Caco-2 (cell line): ENCODE measurements around the gene RASSF8. TPM values are rescaled to one million over a fixed set of nuclear protein-coding genes. Genes with fewer than 3 reads are reported as not detected.
"Not testable (repeated sequence)": the region's sequence is repeated elsewhere in the genome, so short reads cannot be mapped to it uniquely, and the experiment has no call there.

Experiments used
- BruUV-seq: library from RNA; stranded (reverse); fragments of 400-500 nt; replicated peaks from 2 replicates; lab custom pipeline; 2021; lab: Mats Ljungman, UMichigan
- CTCF ChIA-PET: fragments of 300-600 bp; sonication (Branson Sonifier 250); formaldehyde crosslinking; loops from one replicate; lab custom pipeline; 2022; ENCODE audit warnings: antibody characterized with exemption; lab: Charles Lee
- POLR2A ChIA-PET: fragments of 300-600 bp; sonication (Branson Sonifier 250); formaldehyde crosslinking; loops from one replicate; lab custom pipeline; 2022; ENCODE audit warnings: antibody characterized with exemption; lab: Charles Lee
- DNase-seq, 2 experiments: peaks; one replicate each; pipeline versions ENCODE4 v3.0.0 to v3.0.0-alpha.2; 2020 to 2022
- H3K27me3 ChIP-seq: replicated peaks from 2 replicates; pipeline ENCODE4 v1.6.0; 2011; ENCODE audit warnings: low read length; ENCODE audit not compliant: control insufficient read depth, insufficient read depth
- H3K36me3 ChIP-seq: 2 replicates; pipeline ENCODE4 v1.5.1; 2011; ENCODE audit warnings: low read length; ENCODE audit not compliant: control insufficient read depth, insufficient read depth
- H3K4me1 ChIP-seq: fragments of 250-450 bp; sonication (Bioruptor Pico); 2 replicates; pipeline ENCODE4 v1.5.1; 2020; ENCODE audit warnings: mild to moderate bottlenecking
- H3K4me3 ChIP-seq: 2 replicates; pipeline ENCODE4 v1.5.1; 2011; ENCODE audit warnings: low read depth, mild to moderate bottlenecking, control low read depth, low read length
- H3K9me3 ChIP-seq: fragments of 250-450 bp; sonication (Bioruptor Pico); 2 replicates; pipeline ENCODE4 v1.5.1; 2020; ENCODE audit warnings: mild to moderate bottlenecking, moderate library complexity
- H3K27ac Mint-ChIP-seq: one replicate; pipeline ENCODE4 v1.8.0; 2022; ENCODE audit warnings: mixed read lengths; ENCODE audit not compliant: unreplicated experiment
- H3K27me3 Mint-ChIP-seq: one replicate; pipeline ENCODE4 v1.8.0; 2022; ENCODE audit warnings: mixed read lengths; ENCODE audit not compliant: insufficient read depth, unreplicated experiment
- H3K36me3 Mint-ChIP-seq: one replicate; pipeline ENCODE4 v1.8.0; 2022; ENCODE audit warnings: mild to moderate bottlenecking, mixed read lengths; ENCODE audit not compliant: insufficient read depth, unreplicated experiment
- H3K4me1 Mint-ChIP-seq: one replicate; pipeline ENCODE4 v1.8.0; 2022; ENCODE audit warnings: low read depth, mixed read lengths; ENCODE audit not compliant: unreplicated experiment
- H3K4me3 Mint-ChIP-seq: one replicate; pipeline ENCODE4 v1.8.0; 2022; ENCODE audit warnings: mild to moderate bottlenecking, moderate library complexity, mixed read lengths; ENCODE audit not compliant: unreplicated experiment
- H3K9me3 Mint-ChIP-seq: one replicate; pipeline ENCODE4 v1.8.0; 2022; ENCODE audit warnings: mixed read lengths; ENCODE audit not compliant: unreplicated experiment
- intact Hi-C: fragments of 100-400 bp; cut with micrococcal nuclease; formaldehyde crosslinking; loops from one replicate; pipeline ENCODE4 v1.10.0; 2022; ENCODE audit not compliant: unreplicated experiment
- total RNA-seq: library from RNA; stranded (reverse); gene quantifications from 2 replicates; pipeline ENCODE4 v1.2.3, GENCODE V29; 2022
- TF ChIP-seq, protein P1 (sequence below), 2 experiments: fragments of 200-600 bp in 1 of 2; IDR thresholded peaks; 1 replicate in 1 of 2; 2 replicates in 1 of 2; pipeline versions ENCODE4 v1.5.1 to v1.8.0; 2011 to 2022; ENCODE audit warnings: antibody characterized with exemption in 1 of 2, control low read depth in 1 of 2, inconsistent platforms in 1 of 2, low read depth in 1 of 2, low read length in 1 of 2, mild to moderate bottlenecking in 1 of 2, moderate library complexity in 1 of 2; ENCODE audit not compliant: insufficient read depth in 1 of 2, severe bottlenecking in 1 of 2, unreplicated experiment in 1 of 2

RASSF8 gene
- total RNA-seq, 1 experiment from 2014 or later = 143 TPM

- H3K9me3 Mint-ChIP-seq = no peaks in the 10 kb centered on the region
- TF ChIP-seq, protein P1, sequence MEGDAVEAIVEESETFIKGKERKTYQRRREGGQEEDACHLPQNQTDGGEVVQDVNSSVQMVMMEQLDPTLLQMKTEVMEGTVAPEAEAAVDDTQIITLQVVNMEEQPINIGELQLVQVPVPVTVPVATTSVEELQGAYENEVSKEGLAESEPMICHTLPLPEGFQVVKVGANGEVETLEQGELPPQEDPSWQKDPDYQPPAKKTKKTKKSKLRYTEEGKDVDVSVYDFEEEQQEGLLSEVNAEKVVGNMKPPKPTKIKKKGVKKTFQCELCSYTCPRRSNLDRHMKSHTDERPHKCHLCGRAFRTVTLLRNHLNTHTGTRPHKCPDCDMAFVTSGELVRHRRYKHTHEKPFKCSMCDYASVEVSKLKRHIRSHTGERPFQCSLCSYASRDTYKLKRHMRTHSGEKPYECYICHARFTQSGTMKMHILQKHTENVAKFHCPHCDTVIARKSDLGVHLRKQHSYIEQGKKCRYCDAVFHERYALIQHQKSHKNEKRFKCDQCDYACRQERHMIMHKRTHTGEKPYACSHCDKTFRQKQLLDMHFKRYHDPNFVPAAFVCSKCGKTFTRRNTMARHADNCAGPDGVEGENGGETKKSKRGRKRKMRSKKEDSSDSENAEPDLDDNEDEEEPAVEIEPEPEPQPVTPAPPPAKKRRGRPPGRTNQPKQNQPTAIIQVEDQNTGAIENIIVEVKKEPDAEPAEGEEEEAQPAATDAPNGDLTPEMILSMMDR (IDR thresholded peaks at IDR 0.05; ENCODE audit: insufficient read depth in 1 of 2, low read depth in 1 of 2, low read length in 1 of 2, severe bottlenecking in 1 of 2, unreplicated experiment in 1 of 2) = no peak
- BruUV-seq = no TSS peak
- ChIA-PET CTCF (no interaction called here), POLR2A (no interaction called here)
- DNase-seq = no peak
- peaks cover 32% of the 10 kb centered on the region for H3K36me3 Mint-ChIP-seq
- no peaks in the 10 kb centered on the region for H3K4me1 ChIP-seq
- H3K4me1 Mint-ChIP-seq = peaks cover 14% of the 10 kb centered on the region
- intact Hi-C loops = no loop called here
- no peak overlapping the region for H3K4me3 ChIP-seq
- H3K27me3 ChIP-seq = no peaks in the 10 kb centered on the region
- H3K27me3 Mint-ChIP-seq = no peaks in the 10 kb centered on the region
- no peak overlapping the region for H3K4me3 Mint-ChIP-seq
- H3K36me3 ChIP-seq = no peaks in the 10 kb centered on the region
- H3K27ac Mint-ChIP-seq = no peak overlapping the region
- H3K9me3 ChIP-seq = no peaks in the 10 kb centered on the region
These were observed 95.9 kb downstream of the RASSF8 start for GRCh38 chr12:26054383-26054782.

- DNase-seq = no peak
- no peaks in the 10 kb centered on the region for H3K27me3 ChIP-seq
- Mint-ChIP-seq H3K4me1 (peaks cover 14% of the 10 kb centered on the region), H3K27me3 (no peaks in the 10 kb centered on the region), H3K4me3 (no peak overlapping the region), H3K36me3 (peaks cover 32% of the 10 kb centered on the region), H3K9me3 (no peaks in the 10 kb centered on the region), H3K27ac (no peak overlapping the region)
- ChIA-PET CTCF (no interaction called here), POLR2A (no interaction called here)
- H3K4me3 ChIP-seq = no peak overlapping the region
- intact Hi-C loops = no loop called here
- TF ChIP-seq, protein P1 (IDR thresholded peaks at IDR 0.05; ENCODE audit: insufficient read depth in 1 of 2, low read depth in 1 of 2, low read length in 1 of 2, severe bottlenecking in 1 of 2, unreplicated experiment in 1 of 2) = no peak
- no peaks in the 10 kb centered on the region for H3K9me3 ChIP-seq
- no TSS peak for BruUV-seq
- no peaks in the 10 kb centered on the region for H3K4me1 ChIP-seq
- no peaks in the 10 kb centered on the region for H3K36me3 ChIP-seq
These were observed 96.6 kb downstream of the RASSF8 start for GRCh38 chr12:26055087-26055486.

DNA sequence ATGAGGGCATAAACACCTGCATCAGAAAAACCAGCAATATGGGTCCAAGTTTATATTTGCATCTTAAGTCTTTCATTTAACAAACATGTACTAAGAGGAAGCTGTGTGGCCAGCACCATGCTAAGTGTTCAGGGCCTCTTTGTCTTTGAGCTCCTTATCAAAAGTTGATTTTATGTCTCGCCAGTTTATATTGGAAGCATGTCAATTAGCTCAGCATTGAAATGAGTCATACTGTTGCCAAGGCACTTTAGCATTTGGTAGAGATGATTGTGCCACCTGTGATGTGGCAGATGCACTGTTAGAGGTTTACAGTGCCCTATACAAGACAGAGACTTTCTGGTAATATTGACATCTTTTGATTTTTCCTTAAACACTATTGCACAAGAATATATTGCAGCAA lies 97.9 kb downstream of the RASSF8 start:
- Mint-ChIP-seq H3K27ac (no peak overlapping the region), H3K36me3 (peaks cover 32% of the 10 kb centered on the region), H3K4me1 (peaks cover 14% of the 10 kb centered on the region), H3K27me3 (no peaks in the 10 kb centered on the region), H3K9me3 (no peaks in the 10 kb centered on the region), H3K4me3 (no peak overlapping the region)
- ChIA-PET CTCF (no interaction called here), POLR2A (no interaction called here)
- DNase-seq = no peak
- H3K27me3 ChIP-seq = no peaks in the 10 kb centered on the region
- no peaks in the 10 kb centered on the region for H3K4me1 ChIP-seq
- intact Hi-C loops = no loop called here
- no peaks in the 10 kb centered on the region for H3K9me3 ChIP-seq
- no peaks in the 10 kb centered on the region for H3K36me3 ChIP-seq
- TSS peak; percentile 12 for BruUV-seq
- no peak overlapping the region for H3K4me3 ChIP-seq
- TF ChIP-seq, protein P1 (IDR thresholded peaks at IDR 0.05; ENCODE audit: insufficient read depth in 1 of 2, low read depth in 1 of 2, low read length in 1 of 2, severe bottlenecking in 1 of 2, unreplicated experiment in 1 of 2) = no peak

GRCh38 chr12:26057271-26057670 lies 98.8 kb downstream of the RASSF8 start:
- H3K9me3 ChIP-seq, H3K36me3 ChIP-seq, H3K4me3 ChIP-seq, CTCF ChIA-PET, DNase-seq, intact Hi-C loops, H3K4me3 Mint-ChIP-seq, POLR2A ChIA-PET, H3K27me3 ChIP-seq, H3K27me3 Mint-ChIP-seq, H3K4me1 ChIP-seq, H3K9me3 Mint-ChIP-seq, H3K27ac Mint-ChIP-seq, BruUV-seq: not testable (repeated sequence)
- Mint-ChIP-seq H3K4me1 (peaks cover 14% of the 10 kb centered on the region), H3K36me3 (peaks cover 32% of the 10 kb centered on the region)
